Endothelial cell of hepatic sinusoid (primary cell): Measurements from ENCODE around the gene RPS6KL1.

Experiments used
- in situ Hi-C: cut with HindIII; loops from 2 replicates; pipeline ENCODE4 v1.10.0; 2017; ENCODE audit warnings: low sequenced_read_pairs

The RPS6KL1 gene

GRCh38 chr14:74896400-74896799 is 26.7 kb downstream of the RPS6KL1 start:
- in situ Hi-C loops = no loop called here

- in situ Hi-C loops = no loop called here
Observed at GRCh38 chr14:74893614-74894091, 29.4 kb downstream of the RPS6KL1 start.

- in situ Hi-C loops = no loop called here
Observed at GRCh38 chr14:74892745-74893144, 30.3 kb downstream of the RPS6KL1 start.

GRCh38 chr14:74891870-74892269 is 31.2 kb downstream of the RPS6KL1 start:
- in situ Hi-C loops = no loop called here

GRCh38 chr14:74890262-74890661 is 32.8 kb downstream of the RPS6KL1 start:
- in situ Hi-C loops = no loop called here

GRCh38 chr14:74888164-74889158 is 34.6 kb downstream of the RPS6KL1 start:
- in situ Hi-C loops = no loop called here

GRCh38 chr14:74886001-74886400 is 37.1 kb downstream of the RPS6KL1 start:
- in situ Hi-C loops = no loop called here

- in situ Hi-C loops = no loop called here
Observed at GRCh38 chr14:74882103-74882920, 40.7 kb downstream of the RPS6KL1 start.

GRCh38 chr14:74881431-74882102 is 41.5 kb downstream of the RPS6KL1 start, which contains the start of gene DLST:
Gene DLST, plus strand, starts transcription at chr14:74881916. Its CDS starts 38 bp downstream, at chr14:74881954.
- in situ Hi-C loops = no loop called here

GRCh38 chr14:74879427-74880182 is 43.5 kb downstream of the RPS6KL1 start:
- in situ Hi-C loops = no loop called here

- in situ Hi-C loops = no loop called here
Observed at GRCh38 chr14:74875941-74876913, 46.8 kb downstream of the RPS6KL1 start, which contains the start of gene PROX2. Gene PROX2, minus strand, starts transcription at chr14:74876145. Its CDS starts 12,311 bp downstream, at chr14:74863834.

GRCh38 chr14:74875204-74875603 is 47.9 kb downstream of the RPS6KL1 start:
- in situ Hi-C loops = no loop called here

- in situ Hi-C loops = no loop called here
Observed at GRCh38 chr14:74871819-74872218, 51.2 kb downstream of the RPS6KL1 start.

- in situ Hi-C loops = no loop called here
Observed at GRCh38 chr14:74868739-74869138, 54.3 kb downstream of the RPS6KL1 start.

- in situ Hi-C loops = no loop called here
Observed at GRCh38 chr14:74867673-74868072, 55.4 kb downstream of the RPS6KL1 start.

GRCh38 chr14:74866708-74867389 is 56.2 kb downstream of the RPS6KL1 start:
- in situ Hi-C loops = no loop called here

GRCh38 chr14:74865156-74865555 is 57.9 kb downstream of the RPS6KL1 start:
- in situ Hi-C loops = no loop called here

- in situ Hi-C loops = loop anchor here (5.0 kb wide), 1 partner anchor 43 kb away; no protein-coding TSS in a partner anchor
Observed at GRCh38 chr14:74864198-74864597, 58.9 kb downstream of the RPS6KL1 start.
